Prostate gland (tissue), 2 donors: Measurements from ENCODE around the gene NDUFAF5. TPM values are rescaled to one million over a fixed set of nuclear protein-coding genes. Genes with fewer than 3 reads are reported as not detected.
A peak's percentile ranks its signal among the peaks of the same experiment; 100 is the strongest.

ENCODE experiments used
- DNase-seq: peaks from one replicate; pipeline ENCODE4 v3.0.0-alpha.2; 2019; ENCODE audit warnings: low spot score
- H3K27ac ChIP-seq, 2 donors: fragments of 200-600 bp; sonication (generic); 2 replicates each; pipeline ENCODE4 v1.5.1; 2017 to 2019
- H3K27me3 ChIP-seq: fragments of 200-600 bp; sonication (generic); replicated peaks from 2 replicates; pipeline ENCODE4 v1.5.1; 2019; ENCODE audit not compliant: insufficient read depth
- H3K36me3 ChIP-seq, 2 donors: fragments of 200-600 bp; sonication (generic); 1 replicate in 1 of 2; 2 replicates in 1 of 2; pipeline versions ENCODE4 v1.5.1 to v1.8.1; 2017 to 2019
- H3K4me1 ChIP-seq: fragments of 200-600 bp; sonication (generic); replicated peaks from 2 replicates; pipeline ENCODE4 v1.5.1; 2019
- H3K4me3 ChIP-seq, 2 donors: fragments of 200-600 bp; sonication (generic); 2 replicates each; pipeline ENCODE4 v1.5.1; 2017 to 2019
- H3K9me3 ChIP-seq: fragments of 200-600 bp; sonication (generic); 2 replicates; pipeline ENCODE4 v1.5.1; 2017
- CTCF ChIP-seq, 4 experiments: fragments of 200-600 bp in 2 of 4; fragments of 450-650 bp in 2 of 4; sonication (generic) in 2 of 4; IDR thresholded peaks; 1 replicate in 3 of 4; 2 replicates in 1 of 4; pipeline ENCODE4 v1.5.1; 2016 to 2019; ENCODE audit warnings: antibody characterized with exemption in 4 of 4, mild to moderate bottlenecking in 2 of 4, moderate library complexity in 2 of 4
- POLR2A ChIP-seq: fragments of 450-650 bp; IDR thresholded peaks from one replicate; pipeline ENCODE4 v1.6.1; 2016; ENCODE audit warnings: antibody characterized with exemption, mild to moderate bottlenecking
- POLR2AphosphoS5 ChIP-seq: sonication (generic); formaldehyde crosslinking; IDR thresholded peaks from one replicate; pipeline ENCODE4 v1.6.1; 2017; ENCODE audit warnings: antibody characterized with exemption
- WGBS: methylation state at CpG from one replicate; pipeline ENCODE4 v1.1.5; 2018; 5-methylcytosine and 5-hydroxymethylcytosine counted together
- intact Hi-C: fragments of 100-400 bp; cut with DNase I; formaldehyde crosslinking; loops from one replicate; pipeline ENCODE4 v1.14.2; 2022
- total RNA-seq, 2 donors: library from RNA; depleted of rRNA; stranded (reverse); fragments of >200 nt; gene quantifications; one replicate each; pipeline ENCODE4 v1.1.0, GENCODE V29; 2016

The NDUFAF5 gene
- total RNA-seq, 2 donors from 2014 or later = 15.3 to 17.5 TPM

GRCh38 chr20:13839421-13840092 is 54.7 kb downstream of the NDUFAF5 start:
- intact Hi-C loops = no loop called here
- TF ChIP-seq CTCF (IDR thresholded peaks at IDR 0.05) (no peak), POLR2AphosphoS5 (no peak), POLR2A (no peak)
- Histone ChIP-seq H3K9me3 (no peaks in the 10 kb centered on the region), H3K27me3 (no peaks in the 10 kb centered on the region), H3K4me3 (no peak overlapping the region), H3K36me3 (no peaks in the 10 kb centered on the region), H3K27ac (no peak overlapping the region), H3K4me1 (no peaks in the 10 kb centered on the region)
- WGBS = 63% methylated on average over 4 of the region's 4 CpGs
- DNase-seq = no peak

GRCh38 chr20:13840093-13840465 is 55.3 kb downstream of the NDUFAF5 start:
- DNase-seq = no peak
- WGBS = 75% methylated on average over 4 of the region's 4 CpGs
- Histone ChIP-seq H3K4me1 (no peaks in the 10 kb centered on the region), H3K27me3 (no peaks in the 10 kb centered on the region), H3K36me3 (no peaks in the 10 kb centered on the region), H3K27ac (no peak overlapping the region), H3K4me3 (no peak overlapping the region), H3K9me3 (no peaks in the 10 kb centered on the region)
- TF ChIP-seq POLR2AphosphoS5 (no peak), CTCF (IDR thresholded peaks at IDR 0.05) (no peak), POLR2A (no peak)
- intact Hi-C loops = no loop called here

GRCh38 chr20:13841206-13841605 is 56.4 kb downstream of the NDUFAF5 start:
- Histone ChIP-seq H3K27me3 (no peaks in the 10 kb centered on the region), H3K36me3 (no peaks in the 10 kb centered on the region), H3K9me3 (no peaks in the 10 kb centered on the region), H3K4me3 (no peak overlapping the region), H3K27ac (no peak overlapping the region), H3K4me1 (no peaks in the 10 kb centered on the region)
- DNase-seq = no peak
- TF ChIP-seq POLR2A = no peak
- no peak for TF ChIP-seq POLR2AphosphoS5
- 85% methylated on average over 3 of the region's 3 CpGs for WGBS
- intact Hi-C loops = no loop called here

- H3K27me3 ChIP-seq = no peaks in the 10 kb centered on the region
- H3K4me3 ChIP-seq = no peak overlapping the region
- no peaks in the 10 kb centered on the region for H3K36me3 ChIP-seq
- no peak for DNase-seq
- no peaks in the 10 kb centered on the region for H3K9me3 ChIP-seq
- intact Hi-C loops = no loop called here
- H3K4me1 ChIP-seq = no peaks in the 10 kb centered on the region
- 63% methylated on average over 4 of the region's 4 CpGs for WGBS
- TF ChIP-seq POLR2AphosphoS5 = no peak
- no peak for TF ChIP-seq POLR2A
- no peak for TF ChIP-seq CTCF (IDR thresholded peaks at IDR 0.05)
- H3K27ac ChIP-seq = no peak overlapping the region
Observed at GRCh38 chr20:13844296-13844695, 59.5 kb downstream of the NDUFAF5 start.

GRCh38 chr20:13851279-13851678 is 66.5 kb downstream of the NDUFAF5 start:
- peak overlapping the region; percentile 7 to 46 for H3K27ac ChIP-seq
- H3K4me1 ChIP-seq = no peaks in the 10 kb centered on the region
- H3K9me3 ChIP-seq = no peaks in the 10 kb centered on the region
- TF ChIP-seq POLR2A = no peak
- no peak for TF ChIP-seq POLR2AphosphoS5
- WGBS = 70% methylated on average over 2 of the region's 2 CpGs
- H3K27me3 ChIP-seq = no peaks in the 10 kb centered on the region
- H3K36me3 ChIP-seq = no peaks in the 10 kb centered on the region
- H3K4me3 ChIP-seq = no peak overlapping the region
- intact Hi-C loops = no loop called here
- no peak for DNase-seq

GRCh38 chr20:13852306-13852705 is 67.5 kb downstream of the NDUFAF5 start:
- intact Hi-C loops = loop anchor here (2.0 kb wide), 1 partner anchor 14 kb away; no protein-coding TSS in a partner anchor
- WGBS = 21% methylated on average over 1 of the region's 1 CpG
- Histone ChIP-seq H3K27ac (peak overlapping the region; percentile 7 to 40), H3K36me3 (no peaks in the 10 kb centered on the region), H3K9me3 (no peaks in the 10 kb centered on the region), H3K4me1 (no peaks in the 10 kb centered on the region), H3K4me3 (no peak overlapping the region), H3K27me3 (no peaks in the 10 kb centered on the region)
- TF ChIP-seq POLR2A = no peak
- TF ChIP-seq CTCF (IDR thresholded peaks at IDR 0.05) = no peak
- TF ChIP-seq POLR2AphosphoS5 = no peak
- DNase-seq = no peak
